ENCODE measurements around the gene BCL7A.
A peak's percentile ranks its signal among the peaks of the same experiment; 100 is the strongest.

BCL7A gene

DNA sequence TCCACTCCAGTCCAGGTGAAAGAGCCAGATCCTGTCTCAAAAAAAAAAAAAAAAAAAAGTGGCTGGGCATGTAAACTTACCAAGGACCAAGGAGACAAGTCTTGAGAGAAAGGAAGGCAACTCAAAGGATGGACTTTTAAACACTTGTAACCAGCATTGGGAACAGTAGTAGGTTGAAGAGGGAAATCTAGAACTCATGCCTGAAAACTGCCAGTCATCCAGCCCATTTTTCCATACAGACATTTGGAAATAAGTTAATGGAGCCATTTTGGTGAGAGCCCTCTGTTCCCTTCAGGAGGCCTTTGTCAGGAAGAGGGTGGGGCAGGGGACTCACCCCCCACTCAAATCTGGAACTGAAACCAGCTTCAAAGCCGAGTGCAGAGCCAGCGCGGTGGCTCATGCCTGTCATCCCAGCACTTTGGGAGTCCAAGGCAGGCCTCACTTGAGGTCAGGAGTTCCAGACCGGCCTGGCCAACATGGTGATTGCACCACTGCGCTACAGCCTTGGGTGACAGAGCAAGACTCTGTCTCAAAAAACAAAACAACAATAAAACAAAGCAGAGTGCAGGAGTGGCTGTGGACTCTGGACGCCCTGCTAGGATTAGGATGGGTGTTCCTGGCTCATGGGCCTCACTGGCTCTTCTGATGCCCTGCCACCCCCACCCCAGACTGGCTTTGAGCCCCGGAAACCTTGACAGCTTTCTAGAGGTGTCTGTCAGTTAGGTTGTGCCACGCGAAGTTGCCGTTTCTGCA, 55.2 kb downstream of the BCL7A start:
- no peak for DNase-seq (ENCODE audit: low read depth in 2 of 2, low spot score in 1 of 2)

DNA sequence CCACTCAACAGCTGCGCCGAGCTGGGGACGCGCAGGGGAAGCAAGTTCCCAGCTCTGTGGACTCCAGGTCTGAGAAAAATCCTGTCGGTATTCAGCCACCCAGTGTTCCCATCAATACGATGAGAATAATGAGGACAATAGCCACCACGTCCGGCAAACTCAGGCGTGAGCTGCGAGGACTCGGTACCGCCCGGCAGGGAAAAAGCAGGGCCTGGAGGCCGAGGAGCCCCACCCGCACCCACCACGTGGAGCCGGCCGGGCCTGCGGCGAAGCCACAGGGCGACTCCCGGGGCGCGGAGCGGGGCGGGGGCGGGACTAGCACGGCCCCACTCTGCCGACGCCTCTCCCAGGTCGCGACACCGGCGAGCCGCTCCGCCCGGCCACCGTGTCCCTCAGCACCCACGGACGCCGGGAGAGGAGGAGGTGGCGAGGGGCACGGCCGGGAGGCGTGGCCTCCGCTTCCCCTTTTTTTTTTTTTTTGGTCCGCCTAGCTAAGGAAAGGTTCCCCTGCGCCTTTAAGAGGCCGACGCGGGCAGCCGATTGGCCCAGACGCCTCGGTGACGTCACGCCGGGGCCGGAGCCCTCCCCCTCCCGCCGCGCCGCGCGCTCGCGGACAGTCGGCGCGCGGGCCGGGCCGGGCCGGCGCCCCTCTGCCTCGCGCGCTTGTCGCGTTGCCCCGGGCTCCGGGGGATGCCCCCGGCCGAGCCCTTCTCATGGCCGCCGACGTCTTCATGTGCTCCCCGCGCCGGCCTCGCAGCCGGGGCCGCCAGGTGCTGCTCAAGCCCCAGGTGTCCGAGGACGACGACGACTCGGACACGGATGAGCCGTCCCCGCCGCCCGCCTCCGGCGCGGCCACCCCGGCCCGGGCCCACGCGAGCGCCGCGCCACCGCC, 56.7 kb downstream of the BCL7A start, which contains the start of gene MLXIP:
Gene MLXIP (plus strand): TSS at position 616 of the 892 bp plus-strand sequence. CDS start 98 bp downstream, at position 714.
- DNase-seq (ENCODE audit: low read depth in 2 of 2, low spot score in 1 of 2), result peak; percentile 78 to 83

DNA sequence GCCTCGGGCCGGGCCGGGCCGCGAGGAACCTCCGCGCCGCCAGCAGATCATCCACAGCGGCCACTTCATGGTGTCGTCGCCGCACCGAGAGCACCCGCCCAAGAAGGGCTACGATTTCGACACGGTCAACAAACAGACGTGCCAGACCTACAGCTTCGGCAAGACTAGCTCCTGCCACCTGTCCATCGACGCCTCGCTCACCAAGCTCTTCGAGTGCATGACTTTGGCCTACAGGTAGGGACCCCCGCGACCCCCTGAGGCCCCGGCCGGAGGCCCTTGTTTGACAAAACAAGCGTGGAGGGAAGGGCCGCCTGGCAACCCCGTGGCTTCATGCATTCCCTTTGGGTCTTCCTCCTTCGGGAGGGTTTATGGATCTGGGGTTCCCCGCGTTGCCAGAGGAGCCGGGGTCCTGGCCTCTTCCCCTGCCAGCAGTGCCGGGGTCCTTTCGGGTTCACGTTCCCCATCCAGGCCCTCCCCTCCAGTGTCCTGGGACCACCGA, 57.4 kb downstream of the BCL7A start:
- DNase-seq (ENCODE audit: low read depth in 2 of 2, low spot score in 1 of 2), result no peak

- DNase-seq (ENCODE audit: low read depth in 2 of 2, low spot score in 1 of 2), result no peak
Observed at GRCh38 chr12:122079532-122080081, 57.9 kb downstream of the BCL7A start.

DNA sequence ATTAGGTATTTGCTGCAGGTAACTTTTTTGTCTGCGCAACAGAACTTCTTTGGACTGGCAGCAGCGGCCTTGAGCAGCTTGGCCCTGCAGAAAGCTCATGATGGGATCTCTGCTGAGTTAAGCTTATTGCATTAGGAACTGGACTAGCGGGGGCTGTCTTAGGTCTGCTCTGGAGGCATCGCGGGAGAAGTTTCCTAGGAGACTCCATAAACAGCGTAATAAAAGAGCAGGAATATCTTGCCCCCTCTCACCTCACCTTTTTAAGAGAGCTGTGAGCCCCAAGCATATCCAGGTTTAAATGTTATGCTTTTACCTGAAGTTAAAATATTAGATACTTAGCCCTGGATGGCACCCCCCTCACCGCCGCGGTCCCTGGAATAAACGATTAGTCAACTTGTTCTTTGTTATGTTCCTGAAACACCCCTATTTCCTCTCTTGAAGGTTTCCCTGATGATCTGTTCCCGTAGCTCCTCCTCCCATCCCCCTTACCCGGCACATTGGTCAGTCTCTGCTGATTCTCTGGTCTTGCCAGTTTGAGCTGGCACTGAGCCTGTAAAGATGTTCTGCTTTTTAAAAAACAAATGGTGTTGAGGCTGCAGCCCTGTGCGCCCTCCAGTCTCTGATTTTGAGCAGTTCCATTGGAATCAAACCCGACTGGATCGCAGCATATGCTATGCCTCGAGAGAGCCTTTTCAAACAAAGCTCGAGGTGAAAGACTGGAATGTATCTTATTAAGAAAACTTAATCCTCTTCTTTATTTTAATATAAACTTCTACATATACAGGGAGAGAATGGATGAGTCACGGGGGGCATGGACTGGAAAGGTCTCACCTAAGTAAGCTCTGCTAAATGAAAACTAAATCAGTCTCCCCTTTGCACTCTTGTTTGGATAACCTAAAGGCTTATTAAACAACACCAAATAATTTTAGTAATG, 58.7 kb downstream of the BCL7A start:
- no peak for DNase-seq (ENCODE audit: low read depth in 2 of 2, low spot score in 1 of 2)

- no peak for DNase-seq (ENCODE audit: low read depth in 2 of 2, low spot score in 1 of 2)
Observed at GRCh38 chr12:122081083-122081696, 59.5 kb downstream of the BCL7A start.

GRCh38 chr12:122081697-122082221, 60.1 kb downstream of the BCL7A start:
- no peak for DNase-seq (ENCODE audit: low read depth in 2 of 2, low spot score in 1 of 2)

- DNase-seq (ENCODE audit: low read depth in 2 of 2, low spot score in 1 of 2), result no peak
Observed at GRCh38 chr12:122082621-122083356, 61.1 kb downstream of the BCL7A start.

DNA sequence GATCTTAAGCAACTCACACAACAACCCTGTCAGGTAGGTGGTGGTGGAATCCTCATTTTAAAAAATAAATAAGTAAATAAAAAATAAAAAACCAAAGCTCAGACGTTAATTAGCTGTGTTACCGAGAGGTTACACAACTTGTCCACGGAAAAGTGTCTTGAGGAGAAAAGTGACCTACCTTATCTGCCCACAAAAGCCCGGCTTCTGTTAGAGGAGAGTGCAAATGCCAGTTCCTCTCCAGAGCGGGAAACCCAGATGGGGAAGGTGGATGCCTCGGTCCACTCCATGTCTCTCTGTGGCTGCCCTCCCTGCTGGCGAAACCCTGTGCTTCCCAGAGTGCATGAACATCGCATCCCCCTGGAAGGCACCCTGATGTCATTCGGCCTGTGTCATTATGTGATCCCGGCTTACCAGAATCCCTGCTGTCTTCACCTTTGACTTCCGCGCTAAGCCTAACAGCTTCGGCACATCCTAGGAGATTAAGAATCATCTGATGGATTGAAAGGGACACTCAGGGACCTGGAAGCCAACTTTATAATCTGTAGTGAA, 63.2 kb downstream of the BCL7A start:
- no peak for DNase-seq (ENCODE audit: low read depth in 2 of 2, low spot score in 1 of 2)

GRCh38 chr12:122085591-122085990, 63.9 kb downstream of the BCL7A start:
- DNase-seq (ENCODE audit: low read depth in 2 of 2, low spot score in 1 of 2), result no peak

- DNase-seq (ENCODE audit: low read depth in 2 of 2, low spot score in 1 of 2), result no peak
Observed at GRCh38 chr12:122086116-122086515, 64.4 kb downstream of the BCL7A start.

DNA sequence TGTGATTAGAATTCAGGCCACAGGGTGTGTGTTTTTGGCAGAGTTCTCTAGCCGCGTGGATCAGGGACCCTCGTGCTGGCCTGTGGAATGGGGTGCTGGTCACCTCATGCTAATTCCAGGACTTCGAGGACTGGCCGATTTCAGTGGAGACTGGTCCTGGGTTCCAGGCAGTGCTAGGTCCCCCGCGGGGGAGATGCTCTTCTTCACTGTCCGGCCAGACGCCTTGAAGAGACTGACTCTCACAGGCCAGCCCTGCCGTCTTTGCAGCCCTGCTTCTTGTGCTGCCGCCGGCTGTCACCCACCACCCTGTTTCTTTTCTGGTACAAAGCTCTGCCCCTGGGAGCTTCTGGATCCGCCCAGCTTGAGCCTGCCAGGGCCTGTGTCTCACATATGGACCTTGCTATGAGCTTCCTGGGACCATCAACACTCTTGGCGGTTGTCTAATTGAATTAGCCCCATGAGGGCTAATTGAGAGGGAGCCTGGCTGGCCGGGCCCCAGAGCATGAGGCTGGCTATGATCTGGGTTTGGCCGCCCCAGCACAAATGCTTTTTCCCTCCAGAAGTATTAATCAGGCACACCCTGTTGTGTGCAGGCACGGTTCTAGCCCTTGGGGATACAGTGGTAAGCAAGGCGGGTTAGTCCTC, 65.1 kb downstream of the BCL7A start:
- no peak for DNase-seq (ENCODE audit: low read depth in 2 of 2, low spot score in 1 of 2)

DNA sequence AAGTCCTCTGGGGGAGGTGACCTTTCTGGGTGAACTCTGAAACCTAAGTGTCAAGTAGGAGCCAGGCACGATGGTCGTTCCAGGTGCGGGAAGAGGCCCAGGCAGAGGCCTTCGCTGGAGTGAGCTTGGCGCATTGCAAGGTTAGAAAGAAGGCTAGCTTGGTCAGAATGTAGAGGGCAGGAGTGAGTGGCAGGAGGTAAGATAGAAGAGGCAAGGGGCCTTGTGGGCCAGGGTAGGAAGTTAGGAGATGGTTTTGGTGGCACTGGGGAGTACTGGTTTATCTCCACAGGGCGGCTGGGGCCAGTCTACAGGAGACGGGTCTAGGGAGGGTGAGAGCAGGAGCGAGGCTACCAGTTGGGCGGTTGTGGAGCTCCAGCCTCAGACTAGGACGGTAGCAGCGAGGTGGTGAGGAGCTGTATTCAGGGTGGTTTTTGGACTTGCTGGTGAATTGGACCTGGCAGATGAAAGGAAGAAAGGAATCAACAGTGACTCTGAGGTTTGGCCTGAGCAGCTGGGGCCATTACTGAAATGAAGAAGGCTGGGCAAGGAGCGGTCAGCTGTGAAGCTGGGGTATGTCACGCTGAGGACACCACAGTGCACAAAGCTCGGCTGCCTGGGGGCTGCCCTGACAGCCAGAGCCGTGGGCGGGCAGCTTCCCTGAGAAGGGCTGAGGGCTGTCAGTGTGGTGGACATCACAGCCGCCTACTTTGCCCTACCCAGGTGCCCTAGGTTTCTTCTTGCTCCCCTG, 65.9 kb downstream of the BCL7A start:
- no peak for DNase-seq (ENCODE audit: low read depth in 2 of 2, low spot score in 1 of 2)

GRCh38 chr12:122088179-122088810, 66.6 kb downstream of the BCL7A start:
- no peak for DNase-seq (ENCODE audit: low read depth in 2 of 2, low spot score in 1 of 2)

- no peak for DNase-seq (ENCODE audit: low read depth in 2 of 2, low spot score in 1 of 2)
Observed at GRCh38 chr12:122089077-122089476, 67.4 kb downstream of the BCL7A start.

DNA sequence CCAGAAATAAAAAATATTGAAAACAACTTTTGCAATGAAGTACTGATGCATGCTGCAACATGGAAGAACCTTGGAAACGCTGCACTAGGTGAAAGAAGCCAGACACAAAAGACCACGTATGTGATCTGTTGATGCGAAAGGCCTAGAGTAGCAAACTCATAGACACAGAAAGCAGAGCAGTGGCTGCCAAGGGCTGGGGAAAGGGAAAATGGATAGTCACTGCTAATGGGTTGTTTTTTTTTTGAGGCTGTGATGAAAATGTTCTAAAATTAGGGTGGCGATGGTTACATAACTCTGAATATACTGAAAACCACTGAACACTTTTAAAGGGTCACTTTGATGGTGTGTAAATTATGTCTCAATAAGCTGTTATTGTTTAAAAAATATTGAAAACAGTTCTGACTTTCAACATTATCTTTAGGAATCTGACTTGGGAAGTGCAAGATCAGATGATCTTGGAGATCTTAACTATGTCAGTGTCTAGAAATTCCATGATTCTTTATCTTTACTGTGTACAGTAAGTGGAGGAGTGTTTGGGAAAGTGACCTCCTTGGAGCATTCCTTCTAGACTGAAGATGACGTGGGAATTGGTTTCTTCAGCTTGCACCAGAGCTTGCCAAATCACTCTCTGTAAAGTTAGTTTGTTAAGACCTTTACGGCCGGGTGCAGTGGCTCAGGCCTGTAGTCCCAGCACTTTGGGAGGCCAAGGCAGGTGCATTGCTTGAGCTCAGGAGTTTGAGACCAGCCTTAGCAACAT, 69.3 kb downstream of the BCL7A start:
- DNase-seq (ENCODE audit: low read depth in 2 of 2, low spot score in 1 of 2), result no peak
